Activated naive CD8-positive, alpha-beta T cell treated with anti-CD3 and anti-CD28 coated beads, Interleukin-2, amount 50 U/mL, for 16 hours (primary cell): Measurements from ENCODE around the gene POFUT1.
"Not testable (repeated sequence)": the region's sequence is repeated elsewhere in the genome, so short reads cannot be mapped to it uniquely, and the experiment has no call there.

Source experiments
- DNase-seq: peaks from one replicate; pipeline ENCODE4 v3.0.0-alpha.2; 2020; ENCODE audit warnings: low read depth, low spot score

Gene POFUT1

DNA sequence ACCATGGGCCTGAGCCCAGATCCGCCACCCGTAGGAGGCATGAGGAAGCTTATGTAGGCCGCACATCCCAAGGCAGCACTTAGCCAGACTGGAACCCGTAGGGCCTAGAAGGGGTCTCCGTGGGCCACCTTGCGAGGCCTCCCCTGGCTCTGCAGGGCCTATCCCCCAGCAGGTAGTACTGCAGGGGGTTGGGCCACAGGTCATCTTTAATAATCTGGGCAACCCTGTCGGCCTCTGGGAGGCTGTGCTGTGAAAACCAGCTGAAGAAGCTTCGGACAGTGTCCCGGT lies 18.6 kb upstream of the POFUT1 start:
- no peak for DNase-seq

DNA sequence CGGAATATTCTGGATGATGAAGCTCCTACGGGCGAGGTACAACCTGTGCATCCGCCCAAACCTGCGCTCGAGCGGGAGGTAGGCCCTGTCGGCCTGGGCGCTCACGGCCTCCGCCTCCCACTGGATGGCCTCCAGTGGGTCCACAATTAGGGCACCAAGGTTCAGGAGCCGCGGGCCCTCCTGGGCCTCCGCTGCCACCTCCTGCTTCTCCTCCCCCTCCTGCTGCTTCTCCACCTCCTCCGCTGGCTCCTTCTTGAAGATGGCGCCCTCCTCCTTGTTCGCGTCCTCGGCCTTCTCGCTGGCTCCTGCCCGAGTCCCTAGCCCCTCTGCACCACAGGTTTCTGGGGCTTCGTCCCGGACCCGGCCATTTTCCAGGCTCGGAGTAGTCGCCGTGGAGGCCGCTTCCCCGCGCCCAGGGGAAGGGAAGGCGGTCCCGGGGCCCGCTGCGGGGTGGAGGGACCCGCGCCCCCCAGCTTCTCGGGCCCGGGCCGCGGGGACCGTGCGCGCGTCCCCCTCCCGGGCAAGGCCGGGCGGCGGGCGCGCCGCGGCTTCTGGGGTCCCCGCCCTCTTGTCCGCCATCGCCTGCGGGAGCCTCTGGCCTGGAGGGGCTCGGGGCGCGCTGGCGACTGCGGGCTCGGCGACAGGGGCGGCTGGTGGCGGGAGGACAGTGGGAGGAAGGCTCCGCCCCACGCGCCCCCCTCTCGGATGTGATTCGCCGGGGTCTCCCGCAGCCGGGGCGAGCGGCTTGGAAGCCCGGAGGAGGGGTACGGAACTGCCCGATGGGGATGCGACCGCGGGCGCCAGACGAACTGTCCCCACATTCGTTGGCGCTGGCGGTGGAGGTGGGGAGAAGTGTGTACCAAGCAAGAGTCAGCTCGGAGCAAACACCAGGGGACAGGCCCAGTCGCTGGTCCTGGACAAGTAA lies 17.7 kb upstream of the POFUT1 start:
- DNase-seq: no peak

DNA sequence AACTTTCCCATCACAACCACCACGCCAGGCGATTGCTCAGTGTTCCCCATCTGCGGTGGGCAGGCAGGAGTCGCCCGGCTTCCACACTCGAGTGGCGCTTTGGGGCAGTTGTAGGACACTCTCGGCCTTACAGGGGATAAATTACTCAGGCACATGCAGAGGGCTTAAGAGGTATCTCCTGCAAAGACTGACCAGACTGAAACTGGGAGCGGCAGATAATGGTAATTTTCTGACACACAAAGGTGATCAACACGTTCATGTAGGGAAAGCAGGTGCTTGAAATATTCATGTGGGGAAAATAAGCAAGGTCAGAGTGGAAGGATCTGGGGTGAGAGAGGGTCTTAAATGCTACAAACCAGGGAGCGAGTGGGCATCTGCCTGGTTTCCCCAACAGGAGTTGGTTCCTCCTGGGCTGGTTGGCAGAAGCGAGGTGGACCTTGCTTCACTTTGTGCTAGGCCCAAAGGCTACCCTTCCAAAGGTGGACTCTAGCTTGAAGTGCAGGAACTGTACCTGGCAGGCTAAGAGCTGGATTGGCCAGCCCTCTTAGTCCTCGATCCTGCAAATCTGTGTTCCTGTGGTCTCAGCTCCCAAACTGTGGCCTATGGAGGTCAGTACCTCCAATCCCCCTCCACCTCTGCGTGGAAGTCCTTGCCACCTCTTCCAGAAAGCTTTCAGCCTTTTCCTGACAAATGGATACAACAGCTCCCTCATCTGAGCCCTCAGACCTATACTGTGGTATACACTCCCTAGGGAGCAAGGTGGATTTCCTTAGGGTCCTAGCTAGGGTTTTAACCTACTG lies 16.9 kb upstream of the POFUT1 start:
- DNase-seq: no peak

DNA sequence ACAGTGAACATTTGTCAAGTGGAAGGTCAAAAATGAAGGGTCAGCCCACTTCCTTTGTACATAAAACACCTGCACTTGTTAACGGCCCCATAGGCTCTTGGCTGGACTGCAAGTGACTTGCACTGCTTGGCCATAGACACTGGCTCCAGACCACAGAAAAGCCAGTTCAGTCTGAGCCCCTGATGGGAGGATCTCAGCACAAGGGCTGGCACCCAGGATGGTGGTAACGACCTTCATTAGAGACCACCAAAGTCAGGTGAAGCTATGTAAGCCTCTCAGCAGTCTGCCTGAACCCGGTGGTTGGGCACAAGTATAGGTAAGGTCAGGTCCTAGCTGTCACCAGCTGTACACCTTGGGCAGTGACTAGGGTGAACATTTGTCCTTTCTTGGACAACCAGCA lies 16.3 kb upstream of the POFUT1 start:
- no peak for DNase-seq

DNA sequence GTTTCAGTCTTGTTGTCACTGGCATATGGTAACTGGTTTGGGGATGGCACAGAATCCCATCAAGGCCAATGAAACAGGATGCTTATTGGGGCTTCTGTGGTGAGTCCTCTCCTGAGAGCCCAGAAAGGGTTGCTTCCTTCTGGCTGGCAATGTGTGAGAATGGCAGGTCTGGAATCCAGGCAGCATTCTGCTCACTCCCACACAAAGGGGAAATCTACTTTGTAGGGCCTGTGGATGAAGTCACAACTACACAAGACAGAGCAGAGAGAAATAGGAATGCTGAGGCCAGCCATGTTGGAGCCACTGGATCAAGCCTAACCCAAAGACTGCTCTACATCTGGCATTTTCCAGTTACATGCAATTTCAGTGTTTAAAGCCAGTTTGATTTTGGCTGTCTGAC lies 15.8 kb upstream of the POFUT1 start:
- no peak for DNase-seq

DNA sequence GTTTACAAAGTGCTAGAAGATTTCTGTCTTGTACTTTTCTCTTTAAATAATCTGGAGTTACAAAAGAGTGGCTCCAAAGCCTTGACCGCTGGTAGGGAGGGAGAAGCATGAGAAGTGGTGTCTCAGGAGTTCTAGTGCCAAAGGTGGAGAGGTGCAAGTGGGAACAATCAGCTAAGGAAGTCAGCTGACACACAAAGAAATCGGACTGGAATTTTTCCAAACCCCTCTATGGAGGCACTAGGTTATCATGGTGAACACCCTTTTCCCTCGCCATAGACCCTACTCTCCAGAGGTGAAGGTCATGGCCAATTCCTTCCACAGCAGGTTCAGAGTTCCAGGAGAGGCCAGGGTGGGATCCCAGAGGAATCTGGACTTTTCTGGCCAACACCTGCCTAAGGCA lies 15.0 kb upstream of the POFUT1 start:
- no peak for DNase-seq

DNA sequence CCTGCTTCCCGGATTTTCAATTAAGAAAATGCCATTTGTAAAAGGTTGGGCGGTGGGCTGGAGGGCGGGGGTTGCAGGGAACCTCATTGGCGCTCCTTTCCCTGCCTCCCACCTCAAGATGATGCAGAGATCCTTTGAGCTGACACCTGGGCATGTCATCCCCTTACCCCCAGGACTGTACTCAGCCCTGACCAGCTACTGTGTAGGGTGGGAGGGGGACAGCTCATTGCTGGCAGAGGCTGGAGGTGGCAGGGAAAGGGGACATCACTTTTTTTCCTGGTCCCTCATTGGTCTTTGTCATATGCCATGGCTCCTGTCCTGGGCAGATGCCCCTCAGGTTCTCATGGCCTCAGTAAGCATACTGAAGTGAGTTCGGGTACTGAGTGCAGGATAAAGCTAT lies 14.3 kb upstream of the POFUT1 start:
- not testable (repeated sequence) for DNase-seq

DNA sequence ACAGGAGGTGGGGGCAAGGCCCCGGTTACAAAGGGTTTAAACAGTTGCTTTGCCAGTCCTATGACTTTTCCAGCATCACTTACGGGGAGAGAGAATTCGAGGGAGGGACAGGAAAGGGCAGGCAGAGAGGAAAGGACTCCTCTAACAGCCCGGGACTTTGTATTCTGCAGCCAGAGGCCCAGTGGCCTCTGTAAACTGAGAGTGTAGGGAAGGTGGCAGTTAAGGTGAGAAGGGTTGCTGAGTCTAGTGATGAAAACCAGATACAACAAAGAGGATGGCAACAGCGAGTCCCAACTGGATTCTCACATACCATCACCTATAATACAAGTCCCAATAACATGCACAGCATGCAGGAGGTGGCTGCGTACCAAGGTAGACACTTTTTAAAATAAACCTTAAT lies 13.7 kb upstream of the POFUT1 start:
- DNase-seq: no peak

DNA sequence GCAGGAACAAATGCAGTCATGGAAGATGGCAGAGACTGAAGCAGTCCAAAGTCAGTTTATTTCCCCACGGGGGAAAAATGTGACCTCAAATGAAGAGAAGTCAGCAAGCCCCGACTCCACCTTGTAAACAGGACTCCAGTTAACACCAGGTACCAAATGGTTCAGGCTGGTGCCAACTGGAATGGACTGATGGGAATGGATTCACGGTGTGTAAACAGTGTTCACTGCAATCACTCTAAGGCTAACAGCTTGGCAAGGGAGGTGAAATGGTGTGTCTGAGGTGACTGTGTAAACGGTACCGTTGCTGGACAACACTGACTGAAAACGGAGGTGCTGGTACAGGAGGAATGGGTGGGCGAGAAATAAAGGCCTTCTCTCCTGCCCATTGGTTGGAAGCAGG lies 12.1 kb upstream of the POFUT1 start:
- DNase-seq: no peak

DNA sequence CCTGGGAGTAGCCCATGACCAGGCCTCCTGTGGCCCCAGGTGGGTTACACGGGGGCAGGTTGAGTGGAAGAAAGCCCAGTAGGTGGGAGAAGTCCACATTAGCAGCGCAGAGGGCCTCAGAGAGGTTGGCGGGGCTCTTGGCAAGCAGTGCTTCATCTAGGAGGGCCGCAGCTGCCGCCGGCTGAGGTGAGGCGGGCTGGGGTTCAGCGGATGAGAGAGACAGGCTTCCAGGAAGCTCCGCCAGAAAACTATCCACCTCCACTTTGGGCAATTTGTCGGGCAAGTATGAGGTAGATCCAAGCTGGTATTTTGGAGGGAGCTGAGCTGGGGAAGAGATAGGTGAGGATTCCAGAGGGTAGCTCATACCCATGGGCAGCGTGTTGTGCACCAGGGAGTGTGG lies 11.1 kb upstream of the POFUT1 start:
- DNase-seq: not testable (repeated sequence)

DNA sequence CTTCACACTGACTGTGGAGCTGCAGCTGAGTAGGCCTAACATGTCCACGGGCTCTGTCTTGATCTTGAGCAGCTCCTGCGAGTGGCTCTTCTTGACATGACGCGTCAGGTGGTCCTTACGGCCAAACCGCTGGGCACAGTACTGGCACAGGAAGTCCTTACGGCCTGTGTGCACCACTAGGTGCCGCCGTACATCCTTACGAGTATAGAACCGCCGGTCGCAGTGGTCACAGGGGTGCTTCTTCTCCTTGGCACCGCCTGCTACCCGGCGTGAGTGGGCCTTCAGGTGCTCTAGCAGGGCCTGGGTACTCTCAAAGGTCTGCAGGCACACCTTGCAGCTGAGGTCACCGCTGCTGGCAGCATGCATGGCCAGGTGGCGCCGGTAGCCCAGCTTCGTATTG lies 10.5 kb upstream of the POFUT1 start:
- not testable (repeated sequence) for DNase-seq

DNA sequence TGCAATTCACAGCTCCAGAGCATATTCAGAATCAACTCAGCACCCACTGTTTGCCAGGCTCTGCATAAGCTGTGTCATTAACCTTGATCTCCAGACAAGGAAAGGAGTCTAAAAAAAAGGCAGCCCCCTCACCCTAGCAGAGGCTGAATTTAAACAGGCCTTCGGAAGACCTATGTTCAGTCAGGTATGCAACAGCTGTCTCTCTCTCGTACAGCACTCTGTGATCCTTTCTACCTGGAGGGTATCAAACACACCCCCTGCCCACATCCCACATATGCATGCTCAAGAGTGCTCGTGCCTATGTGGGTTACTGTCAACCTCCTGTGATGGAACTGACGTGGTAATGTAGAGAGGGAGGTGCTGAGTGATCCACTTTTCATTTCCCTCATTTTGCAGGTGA lies 8.7 kb upstream of the POFUT1 start:
- DNase-seq: no peak

DNA sequence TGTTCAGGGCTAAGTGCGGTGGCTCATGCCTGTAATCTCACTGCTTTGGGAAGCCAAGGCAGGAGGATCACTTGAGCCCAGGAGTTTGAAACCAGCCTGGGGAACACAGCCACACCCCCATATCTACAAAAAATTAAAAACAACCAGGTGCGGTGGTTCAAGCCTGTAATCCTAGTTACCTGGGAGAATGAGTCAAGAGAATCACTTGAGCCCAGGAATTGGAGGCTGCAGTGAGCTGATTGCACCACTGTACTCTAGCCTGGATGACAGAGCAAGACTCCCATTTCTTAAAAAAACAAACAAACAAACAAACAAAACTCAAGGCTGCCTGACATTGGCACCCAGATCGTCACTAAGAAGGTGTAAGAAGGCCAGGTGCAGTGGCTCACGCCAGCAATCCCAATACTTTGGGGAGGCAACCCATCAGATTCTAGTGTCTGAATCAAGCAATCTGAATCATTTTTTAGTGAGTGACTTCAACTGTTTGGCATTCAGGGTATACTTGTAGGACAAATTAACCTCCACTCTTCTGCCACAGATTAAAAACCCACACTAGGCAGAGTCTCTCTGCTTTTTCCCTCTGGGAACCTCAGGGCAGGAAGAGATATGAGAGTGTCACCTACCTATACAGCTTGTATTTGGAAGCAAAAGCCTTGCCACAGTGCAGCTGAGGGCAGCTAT lies 6.2 kb upstream of the POFUT1 start:
- DNase-seq: no peak

DNA sequence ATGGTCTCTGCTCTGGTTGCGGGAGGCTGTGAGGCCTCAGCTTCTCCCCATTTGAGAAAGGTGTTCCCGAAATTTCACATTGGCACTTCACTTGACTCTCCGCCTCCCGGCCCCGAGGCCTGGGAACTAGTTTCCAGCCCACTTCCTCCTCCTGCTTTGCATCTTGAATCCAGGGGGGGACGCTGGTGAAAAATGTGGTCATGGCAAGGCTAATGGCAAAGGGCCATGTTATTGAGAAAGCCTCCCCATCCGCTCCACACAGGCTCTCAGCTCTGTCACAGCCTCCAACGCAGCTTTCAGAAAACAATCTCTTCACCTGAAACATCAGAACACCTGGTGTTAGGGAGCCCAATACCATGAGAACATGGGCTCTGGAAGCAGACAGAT lies 5.7 kb upstream of the POFUT1 start:
- no peak for DNase-seq

DNA sequence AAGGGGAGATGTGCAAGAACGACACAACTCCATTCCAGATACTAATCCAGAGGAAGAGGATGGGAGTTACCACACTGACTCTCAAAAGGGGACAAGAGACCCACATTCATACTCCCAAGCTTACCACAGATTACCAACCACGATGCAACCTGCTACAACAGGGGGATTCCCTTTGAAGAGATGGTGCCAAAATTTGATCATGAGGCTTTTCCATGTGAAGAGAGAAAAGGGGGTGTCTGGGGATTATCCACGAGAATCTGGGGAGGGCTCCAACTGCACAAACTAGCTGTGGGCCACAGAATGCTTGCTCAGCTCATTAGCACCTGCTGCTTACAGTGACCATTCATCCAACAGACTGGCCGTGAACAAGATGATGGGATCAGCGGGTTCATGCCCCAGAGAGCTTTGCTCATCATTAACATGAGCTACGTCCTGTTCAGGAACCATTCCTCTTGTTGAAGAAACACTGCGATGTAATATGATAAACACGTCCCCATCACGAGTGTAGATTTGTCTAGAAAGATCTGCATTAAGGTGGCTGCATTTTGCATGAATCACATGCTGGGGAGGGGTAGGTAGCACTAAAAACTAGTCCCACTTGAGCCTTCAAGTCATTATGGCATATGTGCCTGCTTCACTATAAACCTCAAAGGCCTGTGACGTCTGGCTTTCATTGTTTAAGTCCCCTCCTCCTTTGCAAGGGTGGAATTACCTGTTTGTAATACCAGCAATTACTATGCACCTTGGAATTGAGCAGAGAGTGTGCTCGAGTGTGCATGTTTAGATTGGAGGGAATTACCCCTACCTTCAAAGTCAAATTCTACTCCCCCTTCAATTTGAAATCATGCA lies 4.1 kb upstream of the POFUT1 start:
- DNase-seq: no peak

DNA sequence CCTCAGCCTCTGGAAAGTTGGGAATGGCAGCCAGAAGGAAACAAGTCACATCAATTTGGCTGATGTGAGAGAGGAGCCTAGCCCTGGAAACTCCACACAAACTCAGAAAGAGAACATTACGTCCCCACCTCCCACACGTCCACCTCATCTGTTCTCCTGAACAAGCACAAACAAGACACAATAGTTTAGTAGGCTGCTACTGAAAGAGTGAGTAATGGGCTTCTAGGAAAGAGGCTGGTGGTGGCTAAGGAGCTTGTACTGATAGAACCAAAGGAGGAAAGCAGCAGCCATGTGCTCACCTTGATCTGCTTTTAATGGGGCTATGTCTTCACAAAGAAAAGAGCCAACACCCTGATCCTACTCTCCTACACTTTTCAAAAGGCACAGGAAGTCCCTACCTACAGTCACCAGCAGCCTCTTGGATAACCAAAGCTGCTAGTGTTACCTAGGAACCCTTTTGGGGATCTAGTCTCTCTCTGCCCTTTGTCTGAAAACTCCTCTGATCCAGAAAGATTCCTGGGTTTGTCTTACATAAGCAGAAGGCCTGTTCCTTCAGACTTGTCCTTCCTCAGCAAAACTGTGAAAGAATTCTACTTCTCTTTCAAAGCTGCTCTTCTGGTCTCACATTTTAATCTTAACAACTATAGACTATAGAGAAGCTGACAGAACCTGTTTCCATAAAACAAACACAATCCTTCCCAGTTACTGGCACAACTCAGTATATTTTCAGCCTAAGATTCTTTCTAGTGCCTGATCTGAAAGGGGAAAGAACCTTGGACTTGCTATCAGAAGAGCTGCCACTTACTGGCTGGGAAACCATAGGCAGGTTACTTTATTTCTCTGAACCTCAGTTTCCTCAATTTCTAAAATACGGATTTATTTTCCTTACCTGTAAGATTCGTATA lies 3.2 kb upstream of the POFUT1 start:
- DNase-seq: peak; percentile 64

DNA sequence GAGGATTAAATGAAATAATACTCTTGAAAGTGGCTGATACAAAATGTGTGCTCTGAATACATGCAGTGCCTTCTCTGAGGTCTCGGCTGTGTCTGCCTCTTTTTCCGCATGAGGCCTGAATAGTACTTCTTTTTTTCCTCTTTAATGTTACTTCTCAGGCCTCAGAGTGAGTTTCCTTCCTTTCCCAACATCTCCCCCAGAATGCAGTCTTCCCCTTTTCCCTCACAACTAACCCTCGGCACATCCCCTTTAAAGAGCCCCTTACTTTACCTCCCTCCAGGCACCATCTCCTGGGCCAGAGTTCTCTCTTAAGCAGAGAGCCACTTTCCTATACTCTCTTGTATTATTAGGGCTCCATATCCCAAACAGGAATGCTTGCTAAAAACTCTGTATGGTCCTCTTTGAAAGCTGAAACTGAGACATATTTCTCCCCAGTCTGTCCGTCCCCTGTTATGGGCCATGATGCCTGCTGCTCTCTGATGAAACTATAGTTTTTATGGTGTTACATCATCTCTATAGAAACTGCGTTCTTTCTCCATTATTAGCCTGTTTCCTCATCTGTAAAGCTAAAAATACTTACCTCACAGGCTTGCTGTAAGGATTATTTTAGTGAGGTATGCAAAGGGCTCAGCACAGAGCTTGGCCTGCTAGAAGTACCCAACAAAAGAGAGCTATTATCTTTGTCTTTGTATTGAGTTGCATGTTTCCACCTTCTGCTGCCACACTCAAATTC lies 2.4 kb upstream of the POFUT1 start:
- no peak for DNase-seq

DNA sequence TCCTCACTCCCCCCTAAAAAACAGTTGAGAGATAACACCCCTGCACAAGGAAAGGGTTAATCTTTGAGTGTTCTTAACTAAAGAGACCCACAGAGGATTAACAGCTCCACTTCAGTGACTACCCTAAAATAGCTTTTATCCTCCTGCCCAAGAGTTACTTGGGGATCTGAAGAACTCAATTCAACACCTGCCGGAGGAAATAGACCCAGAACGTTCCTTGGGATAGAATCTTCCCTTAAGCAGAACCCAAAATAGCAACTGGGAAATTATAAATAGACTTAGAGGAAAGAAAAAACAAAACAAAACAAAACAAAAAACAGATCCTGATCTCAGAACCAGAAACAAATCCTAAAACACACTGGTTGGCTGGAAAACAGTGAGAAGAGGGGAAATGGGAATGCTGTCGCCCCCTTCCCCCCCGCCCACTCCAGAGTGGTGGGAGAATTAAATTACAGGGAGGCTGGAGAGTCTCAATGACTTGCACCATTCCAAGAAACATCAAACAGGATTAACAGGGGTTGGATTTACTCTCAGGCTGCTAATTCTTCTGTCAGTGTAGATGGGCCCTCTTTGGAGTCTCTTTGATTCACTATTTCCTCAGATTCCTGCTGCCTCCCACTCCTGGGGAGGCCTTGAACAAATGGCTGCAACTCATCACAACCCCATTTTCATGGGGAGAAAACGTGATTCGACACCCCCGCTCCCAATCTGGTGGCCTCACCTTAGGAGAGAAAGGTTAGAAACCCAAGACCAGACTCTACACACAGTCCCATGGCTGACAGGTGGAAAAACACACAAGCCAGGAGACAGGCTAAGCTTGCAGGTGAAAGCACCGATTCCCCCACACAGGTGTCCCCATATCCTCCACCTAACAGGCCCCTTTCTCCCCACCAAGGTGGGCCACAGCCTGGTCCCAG lies 1.6 kb upstream of the POFUT1 start:
- no peak for DNase-seq
